Endodermal cell (in vitro differentiated cells): Measurements from ENCODE around the gene ITSN1. TPM values are rescaled to one million over a fixed set of nuclear protein-coding genes. Genes with fewer than 3 reads are reported as not detected.
A peak's percentile ranks its signal among the peaks of the same experiment; 100 is the strongest.

Source experiments
- DNase-seq: peaks from one replicate; pipeline ENCODE4 v3.0.0-alpha.2; 2017
- H3K27ac ChIP-seq: 2 replicates; pipeline ENCODE4 v1.5.1; 2013; ENCODE audit warnings: mild to moderate bottlenecking, low read depth, low read length, moderate library complexity
- H3K27me3 ChIP-seq: 2 replicates; pipeline ENCODE4 v1.6.1; 2013; ENCODE audit warnings: mild to moderate bottlenecking, low read length, moderate library complexity; ENCODE audit not compliant: insufficient read depth, control insufficient read depth, poor library complexity, severe bottlenecking
- H3K36me3 ChIP-seq: 2 replicates; pipeline ENCODE4 v1.7.0; 2013; ENCODE audit warnings: mild to moderate bottlenecking, low read length, moderate library complexity; ENCODE audit not compliant: control insufficient read depth, insufficient read depth
- H3K4me1 ChIP-seq: one replicate; pipeline ENCODE4 v1.7.0; 2013; ENCODE audit warnings: low read length; ENCODE audit not compliant: control insufficient read depth, insufficient read depth
- H3K4me3 ChIP-seq: 2 replicates; pipeline ENCODE4 v1.5.1; 2013; ENCODE audit warnings: mild to moderate bottlenecking, low read length, moderate library complexity
- H3K9ac ChIP-seq: 2 replicates; pipeline ENCODE4 v1.6.1; 2013; ENCODE audit warnings: mild to moderate bottlenecking, low read length, moderate library complexity; ENCODE audit not compliant: poor library complexity, severe bottlenecking; ENCODE audit errors: extremely low read depth
- H3K9me3 ChIP-seq: 2 replicates; pipeline ENCODE4 v1.6.1; 2013; ENCODE audit warnings: mild to moderate bottlenecking, low read length, moderate library complexity; ENCODE audit not compliant: control insufficient read depth
- H3K27ac Mint-ChIP-seq: 2 replicates; pipeline ENCODE4 v1.8.0; 2020; ENCODE audit warnings: mixed read lengths
- H3K27me3 Mint-ChIP-seq: 2 replicates; pipeline ENCODE4 v1.8.0; 2021; ENCODE audit warnings: mild to moderate bottlenecking, mixed read lengths; ENCODE audit not compliant: insufficient read depth
- H3K36me3 Mint-ChIP-seq: 2 replicates; pipeline ENCODE4 v1.8.0; 2020; ENCODE audit warnings: low read depth, mixed read lengths
- H3K4me1 Mint-ChIP-seq: 2 replicates; pipeline ENCODE4 v1.8.0; 2020; ENCODE audit warnings: mixed read lengths
- H3K4me3 Mint-ChIP-seq: 2 replicates; pipeline ENCODE4 v1.8.0; 2020; ENCODE audit warnings: mild to moderate bottlenecking, moderate library complexity, mixed read lengths
- H3K9me3 Mint-ChIP-seq: 2 replicates; pipeline ENCODE4 v1.8.0; 2020; ENCODE audit warnings: mild to moderate bottlenecking, mixed read lengths
- WGBS, 2 experiments: methylation state at CpG; one replicate each; pipeline versions ENCODE4 v1.1.5 to v1.1.7; 2013; ENCODE audit warnings: missing lambda C conversion rate in 2 of 2, mixed read lengths in 1 of 2; ENCODE audit not compliant: insufficient coverage in 1 of 2, insufficient read length in 1 of 2; 5-methylcytosine and 5-hydroxymethylcytosine counted together
- total RNA-seq, 2 donors: library from RNA; stranded (reverse); fragmentation: NEBNext Ultra II Directional in 1 of 2; extraction: Animal tissue kit (Norgen Biotek cat#: 25700) in 1 of 2; gene quantifications; 2 replicates in 1 of 2; 3 replicates in 1 of 2; pipeline ENCODE4 v1.2.1, GENCODE V29; 2021
- TF ChIP-seq, protein P1 (sequence below): fragments of 200-600 bp; sonication (generic); conservative IDR thresholded peaks from 2 replicates; pipeline ENCODE4 v1.5.0; 2021; ENCODE audit warnings: antibody characterized with exemption, mild to moderate bottlenecking

Gene ITSN1
- total RNA-seq, 2 donors from 2014 or later, result 89.6 to 104 TPM

DNA sequence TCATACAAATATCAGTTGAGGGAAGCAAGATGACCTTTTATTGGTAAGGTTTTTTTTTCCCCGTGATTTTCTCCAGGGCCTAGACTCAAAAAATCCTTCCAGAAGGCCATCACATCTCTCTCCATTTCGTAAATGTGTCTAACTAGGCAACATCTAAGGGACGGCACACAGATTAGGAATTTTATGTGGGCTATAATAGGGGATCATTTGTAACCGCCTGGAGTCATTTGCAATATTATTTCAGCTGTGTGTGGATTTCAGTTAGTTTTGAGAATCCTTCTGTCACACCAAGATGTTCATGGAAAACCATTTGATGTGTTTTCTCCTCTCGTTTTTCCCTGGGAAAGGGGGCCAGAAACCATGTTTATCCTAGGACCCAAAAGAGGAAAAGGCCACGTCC is 210.2 kb downstream of the ITSN1 start:
- Mint-ChIP-seq H3K27me3 (no peaks in the 10 kb centered on the region), H3K36me3 (no peaks in the 10 kb centered on the region), H3K27ac (no peak overlapping the region), H3K4me1 (no peaks in the 10 kb centered on the region), H3K9me3 (no peaks in the 10 kb centered on the region), H3K4me3 (no peak overlapping the region)
- H3K36me3 ChIP-seq, result no peaks in the 10 kb centered on the region
- TF ChIP-seq, protein P1, sequence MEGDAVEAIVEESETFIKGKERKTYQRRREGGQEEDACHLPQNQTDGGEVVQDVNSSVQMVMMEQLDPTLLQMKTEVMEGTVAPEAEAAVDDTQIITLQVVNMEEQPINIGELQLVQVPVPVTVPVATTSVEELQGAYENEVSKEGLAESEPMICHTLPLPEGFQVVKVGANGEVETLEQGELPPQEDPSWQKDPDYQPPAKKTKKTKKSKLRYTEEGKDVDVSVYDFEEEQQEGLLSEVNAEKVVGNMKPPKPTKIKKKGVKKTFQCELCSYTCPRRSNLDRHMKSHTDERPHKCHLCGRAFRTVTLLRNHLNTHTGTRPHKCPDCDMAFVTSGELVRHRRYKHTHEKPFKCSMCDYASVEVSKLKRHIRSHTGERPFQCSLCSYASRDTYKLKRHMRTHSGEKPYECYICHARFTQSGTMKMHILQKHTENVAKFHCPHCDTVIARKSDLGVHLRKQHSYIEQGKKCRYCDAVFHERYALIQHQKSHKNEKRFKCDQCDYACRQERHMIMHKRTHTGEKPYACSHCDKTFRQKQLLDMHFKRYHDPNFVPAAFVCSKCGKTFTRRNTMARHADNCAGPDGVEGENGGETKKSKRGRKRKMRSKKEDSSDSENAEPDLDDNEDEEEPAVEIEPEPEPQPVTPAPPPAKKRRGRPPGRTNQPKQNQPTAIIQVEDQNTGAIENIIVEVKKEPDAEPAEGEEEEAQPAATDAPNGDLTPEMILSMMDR, result no peak
- no peak overlapping the region for H3K4me3 ChIP-seq
- no peaks in the 10 kb centered on the region for H3K4me1 ChIP-seq
- H3K27ac ChIP-seq, result no peak overlapping the region
- 83 to 89% methylated on average over 1 to 5 of the region's 6 CpGs for WGBS, 2 experiments
- H3K27me3 ChIP-seq, result no peaks in the 10 kb centered on the region
- H3K9ac ChIP-seq, result no peak overlapping the region
- DNase-seq, result no peak
- no peaks in the 10 kb centered on the region for H3K9me3 ChIP-seq

DNA sequence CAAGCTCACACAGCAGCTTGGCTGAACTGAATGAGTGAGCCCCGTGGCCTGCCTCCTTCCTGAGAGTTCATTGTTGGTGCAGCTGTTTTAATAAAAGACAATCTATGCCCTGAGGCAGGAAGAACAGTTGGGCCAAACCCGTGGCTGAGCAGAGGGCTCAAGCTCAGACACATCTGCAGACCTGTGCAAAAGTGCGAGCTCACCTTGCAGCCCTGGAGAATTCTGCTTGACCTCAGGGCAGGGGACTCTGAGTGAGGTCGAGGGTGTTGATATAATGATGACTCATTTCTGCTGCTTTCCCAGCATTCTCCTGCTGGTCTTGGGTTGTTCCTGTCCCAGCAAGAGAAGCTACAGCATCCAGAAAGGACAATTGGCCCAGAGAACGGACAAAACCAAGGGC is 212.3 kb downstream of the ITSN1 start:
- TF ChIP-seq, protein P1, result no peak
- Histone ChIP-seq H3K9ac (no peak overlapping the region), H3K9me3 (no peaks in the 10 kb centered on the region), H3K4me1 (peaks cover 4% of the 10 kb centered on the region), H3K27ac (no peak overlapping the region), H3K4me3 (no peak overlapping the region), H3K27me3 (no peaks in the 10 kb centered on the region), H3K36me3 (no peaks in the 10 kb centered on the region)
- no peaks in the 10 kb centered on the region for H3K36me3 Mint-ChIP-seq
- H3K4me3 Mint-ChIP-seq, result no peak overlapping the region
- no peaks in the 10 kb centered on the region for H3K9me3 Mint-ChIP-seq
- H3K4me1 Mint-ChIP-seq, result peaks cover 20% of the 10 kb centered on the region
- no peak overlapping the region for H3K27ac Mint-ChIP-seq
- H3K27me3 Mint-ChIP-seq, result no peaks in the 10 kb centered on the region
- 85 to 90% methylated on average over 3 to 5 of the region's 5 CpGs for WGBS, 2 experiments
- no peak for DNase-seq

DNA sequence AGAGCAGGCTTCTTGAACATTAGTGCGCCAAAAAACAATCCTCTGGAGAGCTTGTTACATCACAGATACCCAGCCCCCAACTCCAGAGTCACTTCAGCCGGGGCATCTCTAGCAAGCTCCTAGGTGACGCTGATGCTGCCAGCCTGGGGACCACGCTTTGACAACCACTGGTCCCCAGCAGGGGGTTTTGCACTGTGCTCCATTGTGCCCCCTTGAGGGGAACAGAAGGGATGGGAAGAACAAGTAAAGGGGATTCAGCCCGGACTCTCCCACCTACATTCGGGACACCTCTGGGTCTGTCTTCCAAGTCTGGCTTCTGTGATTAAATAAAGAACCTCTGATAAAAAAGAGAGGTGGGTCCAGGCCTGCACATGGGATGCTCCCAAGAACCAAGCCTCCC is 212.9 kb downstream of the ITSN1 start:
- no peak overlapping the region for H3K4me3 Mint-ChIP-seq
- Histone ChIP-seq H3K36me3 (no peaks in the 10 kb centered on the region), H3K4me1 (peaks cover 4% of the 10 kb centered on the region), H3K4me3 (no peak overlapping the region), H3K27me3 (no peaks in the 10 kb centered on the region), H3K9ac (no peak overlapping the region), H3K27ac (no peak overlapping the region), H3K9me3 (no peaks in the 10 kb centered on the region)
- peak; percentile 78 for DNase-seq
- WGBS, 2 experiments, result 95 to 100% methylated on average over 1 to 4 of the region's 6 CpGs
- H3K36me3 Mint-ChIP-seq, result no peaks in the 10 kb centered on the region
- H3K9me3 Mint-ChIP-seq, result no peaks in the 10 kb centered on the region
- no peaks in the 10 kb centered on the region for H3K27me3 Mint-ChIP-seq
- peaks cover 22% of the 10 kb centered on the region for H3K4me1 Mint-ChIP-seq
- TF ChIP-seq, protein P1, result peak; percentile 67
- no peak overlapping the region for H3K27ac Mint-ChIP-seq
